Fibroblast of skin of left quadriceps (primary cell): ENCODE data around the gene EPGN.

Experiments
- DNase-seq, 2 experiments: peaks; one replicate each; pipeline ENCODE4 v3.0.0-alpha.2; 2013; ENCODE audit warnings: low read depth in 2 of 2

The EPGN gene

DNA sequence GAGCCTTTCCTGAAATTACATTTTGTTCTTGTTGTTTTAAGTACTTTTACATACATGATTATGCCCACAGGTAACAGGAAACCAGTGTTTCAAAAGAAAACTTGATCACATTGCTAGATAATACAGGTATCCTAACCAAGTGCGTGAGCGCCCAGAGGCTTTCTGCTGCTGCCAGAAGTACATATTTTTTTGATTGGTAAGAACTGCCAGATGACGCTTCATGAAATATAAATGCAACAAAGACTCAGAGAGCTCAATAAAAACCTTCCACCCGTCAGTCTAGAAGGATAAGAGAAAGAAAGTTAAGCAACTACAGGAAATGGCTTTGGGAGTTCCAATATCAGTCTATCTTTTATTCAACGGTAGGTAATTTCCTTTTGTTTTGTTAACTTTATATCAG is at the start of gene EPGN:
Gene EPGN (plus strand): TSS at position 256 of the 400 bp plus-strand sequence. CDS start 64 bp downstream, at position 320.
- no peak for DNase-seq

DNA sequence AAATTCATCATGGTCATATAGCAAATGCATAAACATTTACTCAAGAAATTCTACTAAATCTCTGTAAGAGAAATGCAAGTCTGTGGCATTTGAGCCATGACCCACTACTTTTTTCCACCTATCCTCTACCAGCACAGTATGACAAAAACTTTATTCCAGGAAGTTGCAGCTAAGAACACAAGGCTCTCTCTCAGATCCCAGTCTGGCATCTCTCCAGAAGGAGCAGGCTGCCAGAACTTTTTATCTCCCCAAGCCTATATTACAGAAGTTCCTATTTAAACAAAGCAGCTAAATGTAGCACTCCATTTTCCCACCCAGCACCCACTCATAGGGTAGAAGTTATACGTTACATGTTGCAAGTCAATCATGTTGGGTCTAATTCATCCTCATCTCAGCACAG is 49.3 kb upstream of the EPGN start:
- DNase-seq = no peak

DNA sequence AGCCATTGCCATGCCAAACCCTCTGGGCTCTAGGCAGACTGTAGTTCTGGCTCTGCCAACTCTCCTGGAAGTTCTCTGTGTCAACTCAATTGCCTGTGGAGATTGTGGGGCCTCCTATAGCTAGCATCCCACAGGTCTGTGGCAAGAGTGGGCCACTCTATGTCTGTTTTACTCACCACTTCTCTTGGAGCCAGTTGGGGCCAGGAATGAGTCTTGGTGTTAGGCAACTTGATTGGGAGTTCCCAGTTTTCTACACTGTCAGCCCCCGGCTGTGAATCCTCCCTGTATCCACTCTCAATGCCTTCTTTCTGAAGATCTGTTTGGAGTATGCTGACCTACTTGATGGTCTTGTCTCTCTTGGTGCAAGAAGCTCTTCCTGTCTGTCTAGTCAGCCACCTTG is 48.2 kb upstream of the EPGN start:
- no peak for DNase-seq

GRCh38 chr4:74262522-74262921 is 45.7 kb upstream of the EPGN start:
- no peak for DNase-seq

DNA sequence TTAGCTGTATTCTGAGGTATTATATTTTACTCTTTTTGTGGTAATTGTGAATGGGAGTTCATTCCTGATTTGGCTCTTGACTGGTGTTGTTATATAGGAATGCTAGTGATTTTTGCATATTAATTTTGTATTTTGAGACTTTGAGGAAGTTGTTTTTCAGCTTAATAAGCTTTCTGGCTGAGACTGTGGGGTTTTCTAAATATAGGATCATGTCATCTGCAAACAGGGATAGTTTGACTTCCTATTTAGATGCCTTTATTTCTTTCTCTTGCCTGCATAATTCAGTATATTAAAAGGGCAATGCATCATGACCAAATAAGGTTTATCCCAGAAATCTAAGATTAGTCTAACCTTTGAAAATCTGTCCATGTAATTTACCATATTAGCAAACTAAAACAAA is 44.7 kb upstream of the EPGN start:
- DNase-seq = no peak

DNA sequence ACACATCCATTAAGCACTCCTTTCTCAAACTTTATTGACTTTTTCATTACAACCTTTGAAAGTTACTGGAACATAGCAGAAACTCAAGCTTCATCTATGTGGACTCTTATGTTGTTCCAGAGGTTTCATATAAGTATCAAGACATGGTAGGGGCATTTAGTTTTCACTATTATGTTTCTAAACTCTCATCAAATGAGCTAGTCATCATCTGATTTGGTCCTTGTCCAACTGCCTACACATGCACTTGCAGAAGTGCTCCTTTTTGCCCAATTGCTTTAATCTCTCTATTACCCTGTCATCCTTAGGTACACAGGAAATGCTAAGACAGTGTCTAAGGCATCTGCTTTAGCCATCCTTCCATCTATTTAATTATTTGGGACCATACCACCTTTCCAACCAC is 42.2 kb upstream of the EPGN start:
- no peak for DNase-seq

GRCh38 chr4:74267998-74268606 is 40.2 kb upstream of the EPGN start:
- peak; percentile 37 to 42 for DNase-seq

GRCh38 chr4:74268643-74269042 is 39.6 kb upstream of the EPGN start:
- no peak for DNase-seq

DNA sequence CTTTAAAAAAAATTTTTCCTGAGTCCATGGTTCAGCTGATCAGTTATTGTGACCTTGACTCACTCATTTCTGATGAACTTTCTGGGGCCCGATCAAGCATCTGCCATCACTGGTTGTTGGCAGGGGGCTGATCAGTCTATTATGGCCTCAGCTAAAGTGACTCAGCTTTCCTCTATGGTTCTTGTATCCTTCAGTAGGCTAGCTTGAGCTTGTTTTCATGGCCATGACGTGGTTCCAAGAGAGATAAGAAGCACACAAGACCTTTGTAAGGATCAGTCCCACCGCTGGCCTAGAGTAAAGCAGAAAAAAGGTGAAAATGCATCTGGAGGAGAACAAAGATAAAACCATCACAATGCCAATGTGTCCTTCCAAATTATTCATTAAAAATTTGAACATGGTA is 29.8 kb upstream of the EPGN start:
- DNase-seq = no peak

DNA sequence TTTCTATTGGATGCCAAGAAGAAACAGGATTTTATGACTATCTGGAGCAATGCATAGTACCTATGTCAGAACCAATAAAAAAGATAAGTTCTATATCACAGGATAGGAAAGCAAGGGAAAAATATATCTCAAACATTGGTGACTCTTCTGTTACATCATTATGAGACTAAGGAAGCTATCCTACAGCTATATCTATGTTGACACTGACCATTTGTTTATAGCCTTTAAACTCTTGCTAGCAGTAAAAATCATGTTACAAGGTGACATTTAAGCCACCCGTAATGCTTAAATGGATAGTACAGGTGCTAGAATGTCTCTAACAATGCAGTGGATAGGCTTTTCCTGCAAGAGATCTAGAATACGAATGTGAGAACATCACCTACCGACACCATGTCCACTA is 28.6 kb upstream of the EPGN start:
- no peak for DNase-seq

GRCh38 chr4:74282926-74283325 is 25.3 kb upstream of the EPGN start:
- no peak for DNase-seq

- no peak for DNase-seq
Observed at GRCh38 chr4:74283614-74284013, 24.7 kb upstream of the EPGN start.

DNA sequence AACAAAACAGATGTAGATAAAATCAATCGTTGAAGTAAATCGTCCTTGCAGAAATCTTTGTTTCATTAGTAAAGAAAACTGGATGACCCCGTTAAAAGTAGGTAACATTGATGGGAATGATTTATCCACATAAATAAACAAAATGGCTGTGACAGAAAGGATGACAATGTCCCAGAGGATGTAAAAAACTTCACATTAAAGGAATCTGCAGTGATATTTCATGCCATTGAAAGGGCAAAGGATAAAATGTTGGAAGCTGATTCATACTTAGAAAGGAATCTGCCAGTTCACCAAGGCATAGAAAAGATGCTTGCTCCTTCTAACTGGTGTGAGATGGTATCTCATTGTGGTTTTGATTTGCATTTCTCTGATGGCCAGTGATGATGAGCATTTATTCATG is 24.2 kb upstream of the EPGN start:
- DNase-seq = no peak

DNA sequence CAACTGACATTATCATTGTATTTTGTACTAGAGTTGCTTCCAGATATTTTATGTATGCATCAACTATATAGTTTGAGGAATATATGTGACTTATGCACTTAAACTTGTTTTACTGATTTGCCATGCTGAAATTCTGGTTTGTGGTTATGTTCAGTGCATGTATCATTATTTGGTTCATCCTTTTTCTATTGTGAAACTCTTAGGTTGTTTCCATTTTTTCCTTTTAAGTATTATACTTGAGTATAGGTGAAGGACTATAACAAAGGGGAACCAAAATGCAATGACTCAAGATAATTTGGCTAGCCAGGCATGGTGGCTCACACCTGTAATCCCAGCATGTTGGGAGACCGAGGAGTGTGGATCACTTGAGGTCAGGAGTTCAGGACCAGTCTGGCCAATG is 21.1 kb upstream of the EPGN start:
- DNase-seq = no peak

- no peak for DNase-seq
Observed at GRCh38 chr4:74287791-74288190, 20.5 kb upstream of the EPGN start.

GRCh38 chr4:74291471-74291870 is 16.8 kb upstream of the EPGN start:
- no peak for DNase-seq

DNA sequence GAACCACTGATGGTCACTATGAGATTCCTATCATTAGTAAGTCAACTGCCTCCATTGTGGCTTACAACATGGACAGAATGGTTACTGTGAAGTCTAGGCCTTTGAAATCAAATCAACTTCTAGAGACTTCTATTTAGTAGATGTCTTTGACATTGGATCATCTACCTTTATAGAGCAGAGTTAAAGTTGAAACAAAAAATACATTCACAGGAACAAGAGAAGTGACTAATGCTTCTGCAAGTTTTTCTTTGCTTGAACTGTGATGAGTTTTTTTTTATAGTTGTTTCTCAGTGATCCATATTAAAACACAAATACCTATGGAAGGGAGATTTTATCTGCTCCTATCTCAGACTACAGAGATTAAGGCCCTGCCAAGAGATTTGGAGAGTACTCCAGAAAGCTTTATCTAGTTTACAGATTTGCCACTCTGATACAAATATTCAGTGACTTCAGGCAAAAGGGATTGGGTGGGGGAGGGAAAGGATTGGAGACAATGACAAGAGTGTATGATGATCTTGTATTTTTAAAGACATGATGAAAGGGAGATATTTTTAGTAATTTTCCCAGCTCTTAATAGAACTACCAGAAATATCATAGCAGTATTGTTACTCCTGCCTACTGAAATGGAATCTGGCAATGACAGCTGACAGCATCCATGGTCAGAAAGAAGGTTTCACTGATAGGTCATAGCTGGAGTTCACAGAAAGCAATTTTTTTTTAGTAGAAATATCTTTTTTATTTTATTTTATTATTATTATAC is 16.0 kb upstream of the EPGN start:
- no peak for DNase-seq

DNA sequence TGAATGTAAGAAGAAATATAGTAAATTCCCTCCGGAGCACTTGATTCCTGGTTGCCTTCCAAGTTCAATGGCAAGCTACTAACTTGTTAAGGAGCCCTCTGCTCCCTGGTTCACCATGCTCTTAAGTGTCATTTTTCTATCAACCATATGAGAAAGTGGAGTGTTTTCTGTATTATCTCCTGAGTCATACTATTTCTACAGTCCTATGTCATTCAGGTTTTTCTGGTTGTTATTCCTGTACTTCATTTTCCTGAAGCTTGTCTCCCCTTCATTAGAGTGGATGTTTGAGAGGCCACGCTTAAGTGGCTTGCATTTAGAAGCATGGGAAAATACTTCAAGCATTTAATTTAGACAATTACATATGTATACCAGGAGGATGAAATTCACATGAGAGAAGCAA is 14.7 kb upstream of the EPGN start:
- DNase-seq = no peak

DNA sequence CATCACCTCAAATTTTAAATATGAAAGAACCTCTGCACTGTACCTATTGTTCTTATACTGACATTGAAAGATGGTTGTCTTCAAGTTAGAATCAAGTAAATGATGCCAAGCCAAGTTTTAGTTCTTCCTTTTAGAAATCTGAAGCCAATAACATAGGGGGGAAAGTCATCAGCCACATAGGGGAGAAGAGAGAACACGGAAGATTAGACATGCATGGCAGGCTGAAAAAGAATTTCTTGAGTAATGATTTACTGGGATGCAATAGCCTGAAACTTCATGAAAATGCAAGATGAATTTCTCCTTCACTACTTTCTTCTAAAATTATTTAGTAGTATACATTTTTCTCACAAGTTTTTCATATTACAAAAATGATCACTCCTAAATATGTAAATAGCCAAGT is 13.6 kb upstream of the EPGN start:
- DNase-seq = no peak

DNA sequence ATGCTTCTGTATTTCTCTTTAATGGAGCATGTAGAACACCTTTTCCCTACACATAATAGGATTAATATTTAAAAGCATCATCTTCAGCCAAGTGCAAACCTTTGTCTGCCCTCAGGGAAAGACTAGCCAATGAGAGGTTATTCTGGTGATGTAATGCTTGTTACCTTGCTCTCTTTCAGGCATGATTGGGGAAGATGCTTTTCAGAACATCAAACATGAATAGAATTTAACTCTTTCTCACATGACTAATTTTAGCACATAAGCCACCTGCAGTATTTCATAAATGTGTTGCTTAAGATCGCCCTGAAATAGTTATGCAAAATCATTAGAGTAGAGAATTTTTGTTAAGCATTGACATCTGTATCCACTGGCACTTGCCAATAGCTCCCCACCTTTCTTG is 10.7 kb upstream of the EPGN start:
- no peak for DNase-seq

DNA sequence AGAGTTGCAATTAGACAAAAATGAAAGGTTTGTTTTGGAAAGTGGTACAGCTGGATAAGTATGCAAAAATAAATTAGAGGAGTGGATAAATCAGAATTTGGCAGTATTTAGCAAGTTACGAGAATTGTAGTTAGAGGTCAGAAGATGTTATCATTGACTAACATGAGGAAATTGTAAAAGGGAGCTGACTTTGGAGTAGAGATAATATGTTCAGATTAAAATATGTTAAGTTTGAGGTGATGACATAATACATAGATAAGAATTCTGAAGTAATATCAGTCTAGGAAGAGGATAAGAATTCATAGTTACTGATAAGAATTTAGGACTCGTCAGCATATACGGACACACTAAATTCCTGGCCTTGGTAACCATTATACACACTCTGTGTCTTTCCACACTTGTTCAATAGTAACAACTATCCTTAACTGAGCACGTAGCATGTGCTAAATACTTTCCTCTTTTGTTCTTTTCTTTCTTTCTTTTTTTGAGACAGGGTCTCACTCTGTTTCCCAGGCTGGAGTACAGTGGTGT is 4.1 kb upstream of the EPGN start:
- no peak for DNase-seq

DNA sequence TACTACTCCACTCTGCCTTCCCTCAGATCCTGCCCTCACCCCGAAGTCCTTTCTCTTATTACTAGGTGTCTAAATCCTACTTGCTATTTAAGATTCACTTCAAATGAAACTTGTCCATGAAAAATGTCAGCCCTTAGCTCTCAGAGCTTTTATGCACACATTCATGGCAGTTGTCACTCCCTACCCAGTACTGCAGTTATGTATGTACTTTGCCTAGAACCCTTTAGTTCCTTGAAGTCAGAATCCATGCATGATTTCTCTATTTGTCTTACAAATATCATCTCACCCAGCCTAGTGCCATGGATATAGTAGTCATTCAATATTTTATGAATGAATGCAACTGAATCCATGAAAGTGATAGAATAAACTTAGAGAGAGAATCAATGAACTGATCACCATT is 3.3 kb upstream of the EPGN start:
- no peak for DNase-seq

DNA sequence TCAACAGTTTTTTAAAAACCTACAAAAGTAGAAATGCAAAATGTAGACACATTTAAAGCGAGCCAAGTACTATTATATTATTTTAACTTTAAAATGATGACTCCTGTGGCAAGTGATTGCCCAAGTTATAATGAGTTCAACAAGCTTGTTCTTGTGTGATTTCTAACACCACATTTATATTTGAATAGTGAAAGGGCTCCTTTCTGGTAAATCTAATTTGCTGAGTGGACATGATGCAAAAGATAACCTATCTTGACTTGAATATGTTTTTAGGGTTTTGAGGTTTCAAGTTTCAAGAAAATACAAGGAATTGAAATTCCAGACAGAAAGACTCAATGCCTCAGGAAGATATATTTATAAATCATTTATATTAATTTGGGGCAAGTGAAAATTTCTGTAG is 1.1 kb upstream of the EPGN start:
- DNase-seq = no peak

DNA sequence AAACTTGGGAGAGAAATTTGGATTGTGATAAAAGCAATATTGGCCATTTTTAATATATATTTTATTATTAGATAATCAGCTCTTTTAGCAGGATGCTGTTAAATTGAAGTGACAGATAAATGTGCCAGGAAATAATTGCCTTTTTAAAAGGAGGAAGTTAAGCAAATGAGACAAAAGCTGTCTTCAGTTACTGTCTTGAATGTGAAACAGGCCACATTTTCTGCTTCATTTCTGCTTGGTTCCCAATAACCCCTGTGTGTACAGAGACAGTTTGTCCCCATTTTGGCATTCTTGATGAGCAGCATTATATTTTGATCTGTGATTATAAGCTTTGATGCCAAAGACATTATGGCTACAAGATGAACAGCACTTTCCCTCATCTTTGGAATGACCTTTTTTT is 953 bp downstream of the EPGN start:
- no peak for DNase-seq
